ENCODE results near the gene MAP1S. TPM values are rescaled to one million over a fixed set of nuclear protein-coding genes. Genes with fewer than 3 reads are reported as not detected.
"Not testable (repeated sequence)": the region's sequence is repeated elsewhere in the genome, so short reads cannot be mapped to it uniquely, and the experiment has no call there.

Gene MAP1S
- total RNA-seq, 4 donors from 2014 or later = 17.9 to 35.5 (median 27.9) TPM

DNA sequence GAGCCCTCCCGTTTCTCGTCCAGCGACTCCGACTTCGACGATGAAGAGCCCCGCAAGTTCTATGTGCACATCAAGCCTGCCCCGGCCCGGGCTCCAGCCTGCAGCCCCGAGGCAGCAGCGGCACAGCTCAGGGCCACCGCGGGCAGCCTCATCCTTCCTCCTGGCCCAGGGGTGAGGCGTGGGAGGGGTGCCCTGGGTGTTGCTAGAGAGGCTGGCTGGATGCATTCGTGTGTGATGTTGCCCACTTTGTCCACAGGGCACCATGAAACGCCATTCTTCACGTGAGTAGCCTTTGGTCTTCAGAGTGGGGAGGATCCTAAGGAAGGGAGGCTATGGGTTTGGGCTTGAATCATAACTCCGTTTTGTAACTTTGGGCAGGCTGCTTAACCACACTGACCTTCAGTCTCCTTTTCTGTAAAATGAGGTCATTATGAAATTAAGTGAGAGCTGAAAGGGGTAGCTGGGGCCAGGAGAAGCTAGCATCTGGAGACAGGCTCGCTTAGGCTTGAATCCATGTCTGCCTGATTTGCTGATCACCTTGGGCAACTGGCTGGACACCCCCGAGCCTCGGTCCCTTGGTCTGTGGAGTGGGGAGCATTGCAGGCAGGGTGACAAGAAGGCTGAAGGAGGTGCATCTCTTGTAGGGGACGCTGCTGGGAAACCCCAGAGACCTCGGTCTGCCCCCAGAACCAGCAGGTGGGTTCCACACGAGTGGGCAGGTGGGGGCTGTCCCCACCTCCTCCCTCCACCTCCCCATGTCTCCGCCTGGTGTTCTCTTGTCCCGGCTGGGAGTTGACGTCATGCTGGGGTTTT, 56.9 kb downstream of the MAP1S start:
- Histone ChIP-seq H3K27me3 (no peaks in the 10 kb centered on the region), H3K36me3 (no peaks in the 10 kb centered on the region), H3K9me3 (no peaks in the 10 kb centered on the region), H3K4me3 (replicated peaks in 1 of 3) (no peak overlapping the region), H3K4me1 (peaks cover 0 to 10% of the 10 kb centered on the region in 2 donors), H3K27ac (no peak overlapping the region)
- TF ChIP-seq CTCF (IDR thresholded peaks at IDR 0.05) = no peak
- no peak for TF ChIP-seq POLR2A (IDR thresholded peaks at IDR 0.05)
- intact Hi-C loops (cut with DNase I) = loop anchor here (10.0 kb wide), 1 partner anchor 171 kb away; no protein-coding TSS in a partner anchor
- 52 to 62% methylated on average over 10 to 18 of the region's 27 CpGs for WGBS, 2 donors
- no peak for DNase-seq

- WGBS, 2 donors = 79% methylated on average over 10 of the region's 10 CpGs
- H3K9me3 ChIP-seq; H3K4me1 ChIP-seq; DNase-seq; H3K36me3 ChIP-seq; H3K27me3 ChIP-seq; H3K4me3 ChIP-seq (replicated peaks in 1 of 3); H3K27ac ChIP-seq: not testable (repeated sequence)
- intact Hi-C loops (cut with DNase I) = loop anchor here (10.0 kb wide), 1 partner anchor 173 kb away; no protein-coding TSS in a partner anchor
Measured at GRCh38 chr19:17777840-17778239, 58.6 kb downstream of the MAP1S start.

- TF ChIP-seq POLR2A (IDR thresholded peaks at IDR 0.05) (no peak), CTCF (IDR thresholded peaks at IDR 0.05) (no peak)
- H3K27me3 ChIP-seq = no peaks in the 10 kb centered on the region
- H3K4me1 ChIP-seq = peaks cover 0 to 10% of the 10 kb centered on the region in 2 donors
- 8 to 12% methylated on average over 25 to 34 of the region's 37 CpGs for WGBS, 2 donors
- H3K9me3 ChIP-seq = no peaks in the 10 kb centered on the region
- no peaks in the 10 kb centered on the region for H3K36me3 ChIP-seq
- no peak overlapping the region for H3K27ac ChIP-seq
- intact Hi-C loops (cut with DNase I) = loop anchor here (10.0 kb wide), 1 partner anchor 174 kb away; no protein-coding TSS in a partner anchor
- H3K4me3 ChIP-seq (replicated peaks in 1 of 3) = no peak overlapping the region
- no peak for DNase-seq
Measured at GRCh38 chr19:17778251-17778967, 59.1 kb downstream of the MAP1S start.

DNA sequence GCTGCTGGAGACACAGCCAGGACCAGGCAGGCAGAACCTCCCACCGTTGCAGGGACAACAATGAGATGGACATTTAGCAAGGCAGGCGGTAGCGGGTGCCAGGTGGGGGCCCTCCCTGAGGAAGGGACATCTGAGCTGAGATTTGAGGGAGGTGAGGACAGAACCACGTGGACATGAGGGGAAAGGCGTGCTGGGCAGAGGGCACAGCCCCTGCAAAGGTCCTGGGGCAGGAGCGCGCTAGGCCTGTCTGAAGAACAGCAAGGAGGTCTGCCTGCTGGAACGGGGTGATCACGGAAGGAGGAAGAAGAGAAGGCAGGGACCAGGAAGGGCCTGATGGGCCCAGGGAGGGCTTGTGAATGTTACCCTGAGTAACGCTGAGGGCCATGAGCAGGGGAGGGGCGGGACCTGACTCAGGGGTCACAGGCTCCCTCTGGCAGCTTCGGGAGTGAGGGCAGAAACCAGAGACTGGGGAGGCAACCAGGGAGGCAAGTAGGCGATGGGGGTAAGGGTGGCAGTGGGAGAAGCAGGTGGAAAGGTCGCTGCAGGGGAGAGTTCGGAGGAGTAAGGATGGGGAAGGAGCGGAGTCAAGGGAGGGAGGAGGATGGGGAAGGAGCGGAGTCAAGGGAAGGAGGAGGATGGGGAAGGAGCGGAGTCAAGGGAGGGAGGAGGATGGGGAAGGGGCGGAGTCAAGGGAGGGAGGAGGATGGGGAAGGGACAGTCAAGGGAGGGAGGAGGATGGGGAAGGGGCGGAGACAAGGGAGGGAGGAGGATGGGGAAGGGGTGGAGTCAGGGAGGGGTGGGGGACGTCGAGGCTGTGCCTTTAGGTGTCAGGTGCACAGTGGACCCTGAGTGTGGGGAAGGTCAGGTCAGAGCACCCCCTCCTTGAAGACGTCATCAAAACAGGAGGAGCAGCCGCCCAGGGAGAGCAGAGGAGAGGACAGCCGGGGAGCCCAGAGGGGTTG, 60.0 kb downstream of the MAP1S start:
- H3K27ac ChIP-seq = no peak overlapping the region
- no peaks in the 10 kb centered on the region for H3K27me3 ChIP-seq
- H3K4me3 ChIP-seq (replicated peaks in 1 of 3) = no peak overlapping the region
- H3K36me3 ChIP-seq = no peaks in the 10 kb centered on the region
- peak in 1 of 2 donors; percentile 21 for DNase-seq
- no peaks in the 10 kb centered on the region for H3K9me3 ChIP-seq
- H3K4me1 ChIP-seq = peaks cover 0 to 10% of the 10 kb centered on the region in 2 donors
- no peak for TF ChIP-seq POLR2A (IDR thresholded peaks at IDR 0.05)
- no peak for TF ChIP-seq CTCF (IDR thresholded peaks at IDR 0.05)
- intact Hi-C loops (cut with DNase I) = loop anchor here (10.0 kb wide), 1 partner anchor 174 kb away; no protein-coding TSS in a partner anchor
- WGBS, 2 donors = 13 to 29% methylated on average over 25 of the region's 25 CpGs

DNA sequence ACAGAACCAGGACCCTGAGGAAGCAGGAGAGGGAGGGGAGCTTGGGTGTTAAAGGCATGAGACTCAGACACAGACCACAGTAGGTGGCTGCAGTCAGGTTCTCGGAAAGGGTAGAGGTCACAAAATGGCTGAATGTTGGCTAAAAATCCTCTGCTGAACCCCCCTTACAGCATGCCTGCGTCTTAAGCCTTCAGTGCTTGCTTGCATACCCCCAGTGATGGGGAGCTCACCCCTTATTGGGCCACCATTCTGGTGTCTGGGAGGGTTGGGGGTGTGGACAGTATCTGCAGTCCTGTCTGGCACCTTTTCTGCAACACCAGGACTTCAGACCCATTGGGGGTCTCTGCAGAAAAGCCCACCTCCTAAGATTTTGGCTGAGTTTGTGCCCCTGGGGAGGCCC, 61.5 kb downstream of the MAP1S start:
- H3K9me3 ChIP-seq = no peaks in the 10 kb centered on the region
- no peak overlapping the region for H3K27ac ChIP-seq
- peaks cover 0 to 10% of the 10 kb centered on the region in 2 donors for H3K4me1 ChIP-seq
- TF ChIP-seq CTCF (IDR thresholded peaks at IDR 0.05) = no peak
- no peak for TF ChIP-seq POLR2A (IDR thresholded peaks at IDR 0.05)
- H3K27me3 ChIP-seq = no peaks in the 10 kb centered on the region
- H3K36me3 ChIP-seq = no peaks in the 10 kb centered on the region
- no peak for DNase-seq
- 87 to 93% methylated on average over 2 of the region's 2 CpGs for WGBS, 2 donors
- intact Hi-C loops (cut with DNase I) = no loop called here
- H3K4me3 ChIP-seq (replicated peaks in 1 of 3) = no peak overlapping the region

GRCh38 chr19:17783721-17784120, 64.4 kb downstream of the MAP1S start:
- WGBS, 2 donors = 55 to 72% methylated on average over 5 of the region's 5 CpGs
- H3K4me3 ChIP-seq (replicated peaks in 1 of 3); H3K27me3 ChIP-seq; H3K4me1 ChIP-seq; DNase-seq; intact Hi-C loops (cut with DNase I); H3K36me3 ChIP-seq; H3K9me3 ChIP-seq; H3K27ac ChIP-seq: not testable (repeated sequence)

Data from thyroid gland (tissue), 4 donors.